ENCODE data around the gene ROR2.

The ROR2 gene

DNA sequence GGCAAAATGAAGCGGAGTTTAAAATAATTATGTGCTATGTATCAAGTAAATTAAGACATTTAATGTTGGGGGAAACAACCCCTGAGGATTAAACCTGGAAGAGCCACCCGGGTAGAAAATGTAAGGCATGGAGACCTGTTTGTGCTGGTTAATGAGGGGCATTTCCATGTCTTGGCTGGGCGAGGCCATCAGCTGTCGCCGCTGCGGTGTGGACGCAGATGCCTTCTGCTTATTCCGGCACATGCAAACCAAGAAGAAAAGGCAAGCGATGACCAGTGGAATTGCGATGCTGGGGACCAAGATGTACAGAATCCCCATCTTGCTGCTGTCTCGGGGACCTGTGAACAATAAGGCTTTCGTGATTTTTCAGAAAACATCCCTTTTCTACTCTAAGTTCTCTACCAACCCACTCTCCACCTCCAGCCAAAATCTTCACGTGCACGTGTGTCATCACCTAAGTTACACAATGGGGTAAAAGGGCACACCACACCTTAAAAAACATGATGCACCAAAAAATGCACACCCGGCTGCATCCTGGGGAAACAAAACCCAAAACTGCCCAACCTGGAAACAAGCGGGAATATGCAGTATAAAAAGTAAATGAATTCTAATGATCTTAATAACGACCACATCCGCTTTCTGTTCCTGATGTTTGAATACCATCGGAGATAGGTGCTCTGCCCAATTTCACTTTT lies 223.5 kb downstream of the ROR2 start:
- Histone ChIP-seq H3K4me3 (ENCODE audit: low read depth, low read length) (no peak overlapping the region), H3K9me3 (no peaks in the 10 kb centered on the region), H3K4me1 (no peaks in the 10 kb centered on the region), H3K36me3 (peaks cover 36% of the 10 kb centered on the region), H3K27me3 (no peaks in the 10 kb centered on the region)
- TF ChIP-seq, protein P1, sequence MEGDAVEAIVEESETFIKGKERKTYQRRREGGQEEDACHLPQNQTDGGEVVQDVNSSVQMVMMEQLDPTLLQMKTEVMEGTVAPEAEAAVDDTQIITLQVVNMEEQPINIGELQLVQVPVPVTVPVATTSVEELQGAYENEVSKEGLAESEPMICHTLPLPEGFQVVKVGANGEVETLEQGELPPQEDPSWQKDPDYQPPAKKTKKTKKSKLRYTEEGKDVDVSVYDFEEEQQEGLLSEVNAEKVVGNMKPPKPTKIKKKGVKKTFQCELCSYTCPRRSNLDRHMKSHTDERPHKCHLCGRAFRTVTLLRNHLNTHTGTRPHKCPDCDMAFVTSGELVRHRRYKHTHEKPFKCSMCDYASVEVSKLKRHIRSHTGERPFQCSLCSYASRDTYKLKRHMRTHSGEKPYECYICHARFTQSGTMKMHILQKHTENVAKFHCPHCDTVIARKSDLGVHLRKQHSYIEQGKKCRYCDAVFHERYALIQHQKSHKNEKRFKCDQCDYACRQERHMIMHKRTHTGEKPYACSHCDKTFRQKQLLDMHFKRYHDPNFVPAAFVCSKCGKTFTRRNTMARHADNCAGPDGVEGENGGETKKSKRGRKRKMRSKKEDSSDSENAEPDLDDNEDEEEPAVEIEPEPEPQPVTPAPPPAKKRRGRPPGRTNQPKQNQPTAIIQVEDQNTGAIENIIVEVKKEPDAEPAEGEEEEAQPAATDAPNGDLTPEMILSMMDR (IDR thresholded peaks at IDR 0.05; ENCODE audit: low read depth, low read length) = no peak
- DNase-seq = no peak

DNA sequence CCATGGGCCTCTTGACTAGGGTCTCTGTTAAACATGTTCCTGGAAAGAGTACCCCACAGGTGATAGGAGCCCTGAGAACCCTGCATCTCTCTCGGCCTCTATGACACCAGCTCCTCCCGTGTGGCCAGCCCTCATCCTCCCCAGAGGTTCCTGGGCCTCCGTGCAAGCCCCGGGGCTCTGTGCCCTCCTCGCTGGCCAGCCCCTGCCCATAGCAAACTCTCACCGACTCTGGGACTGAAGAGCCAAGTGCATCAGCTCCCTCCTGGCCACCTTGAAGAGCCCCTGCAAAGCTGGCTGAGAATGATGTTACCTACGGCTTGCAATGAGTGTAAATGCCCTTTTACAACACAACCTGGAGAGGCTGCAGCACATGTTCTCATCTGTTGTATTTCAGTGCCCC lies 224.4 kb downstream of the ROR2 start:
- peaks cover 28% of the 10 kb centered on the region for H3K36me3 ChIP-seq
- TF ChIP-seq, protein P1 (IDR thresholded peaks at IDR 0.05; ENCODE audit: low read depth, low read length) = no peak
- H3K9me3 ChIP-seq = no peaks in the 10 kb centered on the region
- H3K4me1 ChIP-seq = no peaks in the 10 kb centered on the region
- H3K27me3 ChIP-seq = no peaks in the 10 kb centered on the region
- H3K4me3 ChIP-seq (ENCODE audit: low read depth, low read length) = no peak overlapping the region
- DNase-seq = no peak

DNA sequence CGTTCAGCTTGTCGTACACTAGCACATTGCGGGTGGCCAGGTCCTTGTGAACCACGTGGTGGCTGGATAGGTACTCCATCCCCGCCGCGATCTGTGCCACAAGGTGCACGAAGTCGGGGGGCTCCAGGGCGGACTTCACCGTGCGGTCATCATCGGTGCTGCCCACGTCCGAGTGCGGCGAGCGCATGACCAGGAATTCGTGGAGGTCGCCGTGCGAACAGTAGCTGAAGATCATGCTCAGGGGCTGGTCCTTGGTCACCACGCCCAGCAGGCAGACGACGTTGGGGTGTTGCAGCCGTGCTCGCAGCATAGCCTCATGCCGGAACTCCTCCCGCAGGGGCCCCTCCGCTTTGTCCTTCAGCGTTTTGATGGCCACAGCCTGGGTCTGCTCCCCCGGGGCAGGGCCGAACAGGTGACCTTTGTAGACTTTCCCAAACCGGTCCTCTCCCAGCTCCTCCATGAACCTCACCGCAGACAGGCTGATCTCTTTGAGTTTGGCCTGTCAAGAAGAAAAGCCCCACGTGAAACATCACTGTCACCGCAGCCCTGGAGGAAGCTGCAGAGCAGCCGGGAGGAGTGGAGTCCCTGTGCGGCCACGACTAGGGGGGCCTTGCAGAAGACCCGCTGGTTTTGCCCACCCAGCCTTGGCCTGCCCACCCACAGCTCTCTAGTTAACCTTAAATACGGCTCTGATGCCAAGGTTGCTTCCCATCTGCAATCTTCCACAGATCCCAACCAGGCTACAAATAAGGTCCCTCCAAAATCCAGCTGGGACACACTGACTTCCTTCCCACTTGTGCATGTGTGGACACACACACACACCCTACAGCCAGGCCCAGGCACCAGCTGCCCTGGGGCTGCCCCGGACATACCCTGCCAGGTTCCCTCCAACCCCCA lies 225.2 kb downstream of the ROR2 start:
- Histone ChIP-seq H3K4me1 (no peaks in the 10 kb centered on the region), H3K9me3 (no peaks in the 10 kb centered on the region), H3K36me3 (peaks cover 20% of the 10 kb centered on the region), H3K4me3 (ENCODE audit: low read depth, low read length) (no peak overlapping the region), H3K27me3 (no peaks in the 10 kb centered on the region)
- TF ChIP-seq, protein P1 (IDR thresholded peaks at IDR 0.05; ENCODE audit: low read depth, low read length) = no peak
- DNase-seq = no peak

DNA sequence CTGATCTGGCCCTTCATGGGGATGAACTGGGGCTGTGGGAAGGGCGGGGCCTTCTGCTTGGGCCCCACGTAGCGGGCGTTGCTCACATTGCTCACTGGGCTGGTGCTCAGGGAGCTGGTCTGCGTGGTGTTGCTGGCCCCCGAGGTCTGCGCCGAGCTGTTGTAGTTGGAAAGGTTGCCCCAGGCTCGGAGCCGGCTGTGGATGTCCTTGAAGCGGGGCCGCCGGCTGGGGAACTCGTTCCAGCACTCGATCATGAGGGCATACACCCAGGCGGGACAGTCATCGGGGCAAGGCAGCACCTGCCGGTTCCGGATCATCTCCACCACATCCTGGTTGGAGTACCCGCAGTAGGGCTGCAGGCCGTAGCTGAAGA lies 226.0 kb downstream of the ROR2 start:
- no peaks in the 10 kb centered on the region for H3K9me3 ChIP-seq
- no peak overlapping the region for H3K4me3 ChIP-seq (ENCODE audit: low read depth, low read length)
- H3K4me1 ChIP-seq = no peaks in the 10 kb centered on the region
- no peak for DNase-seq
- H3K27me3 ChIP-seq = no peaks in the 10 kb centered on the region
- peaks cover 20% of the 10 kb centered on the region for H3K36me3 ChIP-seq
- TF ChIP-seq, protein P1 (IDR thresholded peaks at IDR 0.05; ENCODE audit: low read depth, low read length) = no peak

DNA sequence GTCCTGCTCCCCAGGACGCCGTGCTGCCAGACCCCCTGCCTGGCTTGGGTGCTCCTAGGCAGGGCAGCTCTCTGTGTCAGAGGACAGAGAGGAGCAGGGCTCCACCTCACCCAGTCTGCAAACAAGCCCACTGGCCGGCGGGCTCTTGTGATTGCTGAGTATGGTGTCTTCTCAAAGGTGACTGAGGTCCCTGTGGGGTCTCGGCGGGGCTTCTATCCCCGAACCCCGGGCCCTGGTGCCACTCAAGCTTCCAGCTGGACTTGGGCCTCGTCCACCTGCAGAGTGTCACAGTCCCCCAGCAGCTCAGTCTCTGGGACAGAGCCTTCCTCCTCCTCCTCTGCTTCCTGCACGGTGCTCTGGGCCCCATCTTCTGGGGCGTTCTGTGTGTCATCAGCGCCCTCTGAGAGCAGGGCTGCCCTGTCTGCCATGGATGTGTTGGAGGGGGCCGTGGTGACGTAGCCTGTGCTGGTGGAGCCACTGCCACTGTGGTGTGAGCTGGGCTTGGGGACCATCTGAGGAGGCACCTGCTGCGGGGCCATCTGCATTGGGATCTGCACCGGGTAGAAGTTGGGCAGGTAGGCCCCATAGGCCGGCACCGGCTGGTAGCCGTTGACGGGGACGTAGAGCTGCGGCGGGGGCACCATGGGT lies 226.5 kb downstream of the ROR2 start:
- DNase-seq = no peak
- H3K9me3 ChIP-seq = no peaks in the 10 kb centered on the region
- no peaks in the 10 kb centered on the region for H3K27me3 ChIP-seq
- H3K4me1 ChIP-seq = no peaks in the 10 kb centered on the region
- H3K4me3 ChIP-seq (ENCODE audit: low read depth, low read length) = no peak overlapping the region
- TF ChIP-seq, protein P1 (IDR thresholded peaks at IDR 0.05; ENCODE audit: low read depth, low read length) = no peak
- H3K36me3 ChIP-seq = peaks cover 20% of the 10 kb centered on the region

Data from BE2C (cell line).